ENCODE data around the gene XYLT1.
A peak's percentile ranks its signal among the peaks of the same experiment; 100 is the strongest.
"Not testable (repeated sequence)": the region's sequence is repeated elsewhere in the genome, so short reads cannot be mapped to it uniquely, and the experiment has no call there.

The XYLT1 gene

DNA sequence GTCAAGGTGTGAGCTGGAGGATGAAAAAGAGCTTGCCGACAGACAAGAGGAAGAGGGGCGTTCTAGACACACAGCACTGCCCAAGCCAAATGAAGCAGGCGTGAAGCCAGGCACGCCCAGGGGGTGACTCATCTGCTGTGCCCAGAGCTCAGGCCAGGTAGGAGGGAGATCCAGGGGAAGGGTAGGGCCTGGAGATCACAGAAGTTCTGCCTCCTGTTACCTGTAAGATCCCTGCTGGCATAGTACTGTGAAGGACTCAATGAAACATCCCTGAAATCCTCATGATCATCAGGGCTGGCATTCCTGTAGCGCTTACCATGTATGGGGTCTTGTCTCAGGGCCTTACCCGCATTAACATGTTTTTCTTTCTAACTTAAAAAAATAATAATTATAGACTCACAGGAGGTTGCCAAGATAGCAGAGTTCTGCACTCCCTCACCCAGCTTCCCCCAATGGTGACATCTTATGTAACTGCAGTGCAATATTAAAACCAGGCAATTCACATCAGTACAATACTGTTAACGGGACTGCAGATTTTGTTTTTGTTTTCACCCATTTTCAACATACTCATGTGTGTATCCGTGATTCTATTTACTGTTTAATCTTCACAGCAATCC lies 158.6 kb downstream of the XYLT1 start:
- no peak for DNase-seq (ENCODE audit: low read depth in 2 of 2)

DNA sequence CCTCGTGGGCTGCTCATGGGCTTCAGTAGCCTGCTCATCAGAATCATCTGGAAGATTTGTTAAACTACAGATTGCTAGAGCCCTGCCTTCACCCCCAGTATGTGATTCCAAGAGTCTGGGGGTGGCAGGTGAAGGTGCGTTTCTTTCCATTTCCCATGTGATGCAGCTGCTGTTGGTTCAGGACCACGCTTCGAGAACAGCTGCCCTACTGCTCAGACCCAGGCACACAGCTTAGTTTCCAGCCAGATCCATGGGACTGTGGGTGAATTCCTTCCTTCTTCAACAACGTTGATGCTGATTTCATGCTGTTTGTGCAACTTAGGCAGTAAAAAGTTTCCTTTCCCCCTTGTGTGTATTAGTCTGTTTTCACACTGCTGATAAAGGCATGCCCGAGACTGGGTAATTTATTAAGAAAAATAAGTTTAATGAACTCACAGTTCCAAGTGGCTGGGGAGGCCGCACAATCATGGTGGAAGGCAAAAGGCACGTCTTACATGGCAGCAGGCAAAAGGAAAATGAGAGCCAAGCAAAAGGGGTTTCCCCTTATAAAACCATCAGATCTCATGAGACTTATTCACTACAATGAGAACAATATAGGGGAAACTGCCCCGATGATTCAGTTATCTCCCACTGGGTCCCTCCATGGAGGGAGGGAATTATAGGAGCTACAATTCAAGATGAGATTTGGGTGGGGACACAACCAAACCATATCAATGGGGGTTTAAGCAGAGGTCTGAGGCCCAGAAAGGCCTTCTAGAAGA lies 159.2 kb downstream of the XYLT1 start:
- DNase-seq (ENCODE audit: low read depth in 2 of 2), result no peak

DNA sequence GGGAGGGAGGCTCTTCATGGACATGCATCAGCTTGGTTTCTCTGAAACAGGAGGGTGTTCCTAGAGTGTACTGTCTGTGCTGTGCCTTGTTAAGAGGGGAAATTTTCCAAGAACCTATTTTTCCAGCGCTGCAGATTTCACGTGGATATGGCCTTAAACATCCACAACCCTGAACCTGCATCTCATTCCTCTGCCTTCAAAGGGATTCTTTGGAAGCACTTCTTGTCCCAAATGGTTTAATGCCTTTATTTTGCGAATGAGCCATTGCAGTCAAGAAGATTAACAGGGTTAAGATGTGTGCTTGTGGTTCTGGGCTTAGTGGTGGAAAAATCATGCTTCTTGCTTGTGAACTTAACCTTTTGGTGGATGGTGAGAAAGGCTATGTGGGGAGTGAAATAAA lies 161.2 kb downstream of the XYLT1 start:
- DNase-seq (ENCODE audit: low read depth in 2 of 2), result no peak

DNA sequence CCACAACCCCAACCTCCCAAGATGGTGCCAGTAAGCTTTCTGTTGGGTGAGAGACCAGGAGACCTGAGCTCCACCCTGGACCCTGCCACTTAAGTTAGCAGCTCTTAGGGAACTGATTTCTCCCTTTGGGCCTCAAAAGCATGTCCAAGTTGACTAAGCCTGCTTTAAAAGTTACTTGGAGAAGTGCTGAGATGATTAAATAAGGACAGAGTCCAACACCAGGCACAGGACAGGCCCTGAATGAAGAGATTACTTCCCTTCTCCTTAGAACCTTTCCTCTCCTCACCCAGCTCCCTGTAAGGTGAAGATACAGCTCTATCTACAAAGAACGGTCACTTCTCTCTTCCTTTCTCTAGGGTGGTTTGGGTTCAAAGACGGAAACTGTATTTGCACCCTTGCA lies 162.6 kb downstream of the XYLT1 start:
- no peak for DNase-seq (ENCODE audit: low read depth in 2 of 2)

DNA sequence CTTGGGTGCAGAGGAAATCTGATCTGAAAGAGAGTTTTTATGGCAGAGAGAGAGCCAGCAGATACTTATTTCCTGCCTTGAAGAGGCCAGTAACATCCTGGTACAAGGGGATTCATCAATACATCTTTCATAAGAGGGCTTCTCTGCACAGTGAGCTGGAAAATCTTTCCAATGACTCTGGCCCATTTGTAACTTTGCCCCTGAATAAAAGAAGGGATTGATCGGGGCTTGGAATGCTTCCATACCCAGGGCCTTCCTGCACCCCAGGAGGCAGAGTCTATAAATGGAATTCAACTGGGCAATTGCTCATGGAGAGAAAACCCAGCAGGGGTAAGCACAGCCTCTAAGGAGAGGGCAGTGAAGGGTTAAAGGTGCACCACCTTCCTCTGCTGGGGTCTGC lies 163.3 kb downstream of the XYLT1 start:
- no peak for DNase-seq (ENCODE audit: low read depth in 2 of 2)

DNA sequence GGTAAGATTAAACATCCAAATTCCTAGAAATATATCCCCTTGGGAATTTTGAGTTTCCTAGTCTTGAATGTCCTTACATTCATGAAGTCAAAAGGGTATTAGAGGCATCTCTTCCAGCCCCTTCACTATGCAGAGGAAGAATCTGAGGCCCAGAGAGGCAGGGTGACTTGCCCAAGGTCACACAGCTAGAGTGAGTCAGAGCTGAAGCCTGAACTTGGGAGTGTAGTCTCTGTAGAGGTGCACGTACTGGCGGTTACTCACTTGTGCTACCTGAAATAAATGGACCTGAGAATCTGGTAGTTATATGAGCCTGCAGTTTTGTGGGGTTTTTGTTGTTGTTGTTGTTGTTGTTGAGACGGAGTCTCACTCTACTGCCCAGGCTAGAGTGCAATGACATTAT lies 164.0 kb downstream of the XYLT1 start:
- no peak for DNase-seq (ENCODE audit: low read depth in 2 of 2)

DNA sequence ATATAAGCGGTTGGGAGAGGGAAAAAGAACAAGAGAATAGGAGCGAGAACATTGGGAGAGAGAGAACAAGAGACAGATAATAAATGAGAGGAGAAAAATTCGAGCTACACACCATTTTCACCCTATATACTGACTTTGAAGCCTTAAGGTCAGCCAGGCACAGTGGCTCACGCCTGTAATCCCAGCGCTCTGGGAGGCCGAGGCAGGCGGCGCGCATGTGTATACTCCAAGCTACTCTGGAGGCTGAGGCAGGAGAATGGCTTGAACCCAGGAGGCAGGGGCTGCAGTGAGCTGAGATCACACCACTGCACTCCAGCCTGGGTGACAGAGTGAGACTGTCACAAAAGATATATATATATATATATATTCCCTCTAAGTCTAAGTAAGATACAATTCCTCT lies 164.5 kb downstream of the XYLT1 start:
- not testable (repeated sequence) for DNase-seq (ENCODE audit: low read depth in 2 of 2)

DNA sequence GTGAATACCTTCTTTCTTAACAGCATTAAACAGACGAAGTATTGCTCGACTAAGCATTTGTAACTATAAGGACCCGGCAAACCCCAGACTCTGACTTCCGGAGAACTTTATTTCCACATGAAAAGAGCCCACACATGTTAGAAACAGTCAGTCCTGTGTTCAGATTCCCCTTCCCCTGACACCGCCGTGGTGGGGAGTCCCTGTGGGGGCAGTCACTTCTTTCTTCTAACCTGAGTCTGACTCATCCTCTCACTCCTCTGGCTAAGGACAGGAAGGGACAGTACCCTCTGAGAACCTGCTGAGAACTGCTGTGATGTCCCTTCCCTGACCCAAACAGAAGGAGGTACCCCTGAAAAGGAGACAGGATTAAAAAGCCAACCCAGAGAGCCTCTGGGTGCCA lies 165.1 kb downstream of the XYLT1 start:
- DNase-seq (ENCODE audit: low read depth in 2 of 2), result peak; percentile 9 to 24

DNA sequence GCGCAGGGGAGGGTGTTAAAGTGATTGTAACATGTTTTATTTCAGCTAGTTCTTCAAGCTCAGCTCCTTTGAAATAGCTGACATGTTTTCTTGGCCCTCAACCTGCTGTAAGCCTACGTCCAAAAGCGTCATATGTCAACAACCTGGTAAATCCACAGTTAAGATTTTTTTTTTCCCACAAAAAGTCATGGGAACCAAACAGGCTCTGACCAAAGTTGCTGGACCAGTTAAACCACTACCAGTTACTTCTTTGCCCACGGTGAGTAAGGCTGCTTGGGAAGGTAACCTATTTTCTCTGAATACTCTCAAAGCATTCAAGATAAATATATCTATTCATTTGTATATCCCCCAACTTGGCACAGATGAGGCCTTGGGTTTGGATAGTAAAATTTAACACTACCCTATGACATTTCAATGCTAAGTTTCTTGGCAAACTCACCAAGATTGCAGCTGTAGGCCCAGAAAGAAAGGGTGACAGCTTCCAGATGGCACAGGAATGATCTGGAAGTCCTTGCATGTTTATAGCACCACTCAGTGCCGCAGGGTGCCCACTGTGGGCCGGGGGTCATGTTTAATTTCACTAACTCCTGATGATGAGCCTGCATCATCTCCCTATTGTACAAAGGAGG lies 166.2 kb downstream of the XYLT1 start:
- no peak for DNase-seq (ENCODE audit: low read depth in 2 of 2)

DNA sequence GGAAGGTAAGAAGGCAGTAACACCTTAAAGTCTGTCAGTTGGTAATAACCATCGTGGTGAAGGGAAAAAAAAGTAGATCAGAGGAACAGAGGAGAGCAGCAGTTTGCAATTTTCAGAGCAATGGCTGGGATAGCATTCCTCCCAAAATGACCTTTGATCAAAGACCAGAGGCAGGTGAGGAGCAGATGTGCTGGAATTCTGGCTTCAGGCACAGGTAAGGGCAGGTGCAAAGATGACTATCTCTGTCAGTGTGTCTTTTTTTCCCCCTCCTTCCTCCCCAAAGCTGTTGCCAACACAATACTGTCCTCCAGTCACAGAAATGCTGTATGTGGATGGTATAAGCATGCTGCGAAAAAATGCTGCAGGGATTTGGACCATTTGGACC lies 166.7 kb downstream of the XYLT1 start:
- DNase-seq (ENCODE audit: low read depth in 2 of 2), result no peak

DNA sequence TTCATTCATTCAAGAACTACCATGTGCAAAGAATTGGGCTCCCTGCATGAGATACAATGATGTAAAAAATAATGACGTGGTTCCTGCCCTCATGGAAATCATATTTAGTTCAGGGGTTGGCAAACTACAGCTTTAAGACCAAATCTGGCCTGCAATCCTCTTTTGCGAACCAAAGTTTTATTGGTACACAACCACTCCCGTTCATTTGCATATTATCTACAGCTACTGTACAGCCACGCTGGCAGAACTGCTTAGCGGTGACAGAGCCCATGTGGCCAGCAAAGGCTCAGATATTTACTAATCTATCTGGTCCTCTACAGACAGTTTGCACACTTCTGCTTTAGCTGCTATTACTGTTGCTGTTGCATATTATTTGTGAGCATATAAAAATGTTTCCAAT lies 167.7 kb downstream of the XYLT1 start:
- no peak for DNase-seq (ENCODE audit: low read depth in 2 of 2)

DNA sequence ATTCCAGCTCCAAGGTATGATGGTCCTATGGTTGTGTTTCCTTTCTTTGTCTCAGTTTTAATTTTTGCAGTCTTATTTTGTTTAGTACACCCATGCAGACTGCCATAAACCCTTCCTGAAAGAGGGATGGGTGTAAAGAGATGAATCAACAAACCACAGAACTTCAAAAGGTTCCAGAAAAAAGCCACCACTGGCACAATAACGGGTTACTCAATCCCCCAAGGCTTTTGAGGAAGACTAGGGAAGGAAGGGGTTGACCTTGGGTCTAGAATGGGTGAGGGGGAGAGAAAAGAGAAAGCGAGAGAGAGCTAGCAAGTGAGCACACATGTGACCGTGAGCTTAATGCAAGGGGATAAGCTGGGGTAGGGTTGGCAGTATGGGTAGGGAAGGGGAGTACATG lies 168.1 kb downstream of the XYLT1 start:
- no peak for DNase-seq (ENCODE audit: low read depth in 2 of 2)

DNA sequence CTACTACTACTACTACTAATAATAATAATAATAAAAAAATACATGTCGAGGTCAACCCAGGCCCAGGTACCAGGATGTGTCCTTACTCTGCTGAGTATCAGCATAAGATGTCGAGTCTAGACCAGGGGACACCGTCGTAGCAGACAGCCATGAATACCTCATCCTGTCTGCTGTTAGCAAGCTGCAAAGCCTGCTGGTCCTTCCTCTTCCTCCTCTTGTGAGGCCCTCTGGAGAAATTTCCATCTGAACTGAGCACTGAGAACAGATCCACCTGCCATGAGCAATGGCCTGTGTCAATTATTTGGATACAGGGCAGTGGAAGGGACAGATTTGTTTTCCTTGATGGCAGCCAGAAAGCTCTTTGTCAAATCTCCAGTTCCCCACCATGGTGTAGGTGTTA lies 168.5 kb downstream of the XYLT1 start:
- no peak for DNase-seq (ENCODE audit: low read depth in 2 of 2)

DNA sequence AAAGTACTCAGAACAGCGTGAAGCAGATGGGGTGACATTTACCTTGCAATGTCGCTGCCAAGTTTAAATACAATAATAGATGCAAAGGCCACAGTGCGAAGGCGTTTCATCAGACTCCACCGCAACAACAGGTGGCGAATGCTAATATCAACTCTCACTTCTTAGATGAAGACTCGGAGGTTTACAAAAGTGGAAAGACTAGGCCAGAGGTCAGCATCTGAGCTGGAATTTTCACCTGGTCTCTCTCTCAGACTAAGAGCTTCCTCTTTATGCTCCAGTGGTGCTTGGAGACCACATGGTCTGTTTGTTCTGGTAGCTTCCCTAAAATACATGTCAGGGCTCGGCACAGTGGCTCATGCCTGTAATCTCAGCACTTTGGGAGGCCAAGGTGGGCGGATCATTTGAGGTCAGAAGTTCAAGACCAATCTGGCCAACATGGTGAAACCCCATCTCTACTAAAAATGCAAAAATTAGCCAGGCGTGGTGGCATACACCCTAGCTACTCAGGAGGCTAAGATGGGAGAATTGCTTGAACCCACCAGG lies 169.1 kb downstream of the XYLT1 start:
- no peak for DNase-seq (ENCODE audit: low read depth in 2 of 2)

DNA sequence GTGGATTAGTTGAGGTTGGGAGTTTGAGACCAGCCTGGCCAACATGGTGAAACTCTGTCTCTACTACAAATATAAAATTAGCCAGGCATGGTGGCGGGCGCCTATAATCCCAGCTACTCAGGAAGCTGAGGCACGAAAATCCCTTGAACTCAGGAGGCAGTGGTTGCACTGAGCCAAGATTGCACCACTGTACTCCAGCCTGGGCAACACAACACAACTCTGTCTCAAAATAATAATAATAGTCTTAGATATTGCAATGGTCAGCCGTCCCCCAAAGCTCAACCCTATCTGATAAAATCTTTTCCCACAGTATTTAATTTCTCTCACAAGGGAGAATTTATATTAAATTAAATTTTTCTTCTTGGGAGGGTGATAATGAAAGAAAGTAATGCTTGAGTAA lies 169.6 kb downstream of the XYLT1 start:
- DNase-seq (ENCODE audit: low read depth in 2 of 2), result no peak

DNA sequence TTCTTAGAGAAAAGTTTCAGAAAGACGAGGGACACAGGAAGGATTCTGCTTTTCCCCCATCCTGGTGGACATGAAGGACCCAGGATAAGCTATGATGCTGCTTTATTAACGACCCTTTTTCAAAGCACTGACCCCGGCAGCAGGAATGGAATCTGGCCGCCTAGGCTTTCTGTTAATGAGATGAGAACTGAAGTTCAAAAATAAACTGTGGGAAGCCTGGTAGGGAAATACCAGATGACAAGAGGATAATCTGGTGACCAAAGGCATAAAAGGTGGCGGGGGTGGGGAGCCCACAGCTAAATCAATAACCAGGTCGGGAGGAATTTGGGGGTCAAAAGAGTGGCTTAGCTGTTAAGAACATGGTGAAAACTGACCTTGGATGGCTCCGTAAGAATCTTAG lies 171.0 kb downstream of the XYLT1 start:
- no peak for DNase-seq (ENCODE audit: low read depth in 2 of 2)

DNA sequence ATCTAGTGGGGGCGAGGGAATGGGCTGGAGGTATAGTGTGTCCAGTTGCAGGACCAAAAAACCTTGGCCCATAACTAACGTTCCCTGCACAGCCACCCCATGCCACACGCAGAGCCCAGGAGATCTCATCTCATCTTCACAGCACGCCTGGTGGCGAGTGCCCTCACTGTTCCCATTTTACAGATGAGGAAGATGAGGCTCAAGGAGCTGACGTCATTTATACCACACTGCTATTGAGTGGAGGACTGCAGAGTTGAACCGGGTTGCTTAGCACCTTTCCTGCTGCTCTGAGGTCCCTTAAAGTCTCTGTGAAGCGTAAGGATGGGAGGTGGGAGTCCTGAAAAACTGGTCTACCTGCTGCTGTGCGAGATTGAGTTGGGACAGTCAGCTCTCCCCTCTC lies 172.5 kb downstream of the XYLT1 start:
- no peak for DNase-seq (ENCODE audit: low read depth in 2 of 2)

DNA sequence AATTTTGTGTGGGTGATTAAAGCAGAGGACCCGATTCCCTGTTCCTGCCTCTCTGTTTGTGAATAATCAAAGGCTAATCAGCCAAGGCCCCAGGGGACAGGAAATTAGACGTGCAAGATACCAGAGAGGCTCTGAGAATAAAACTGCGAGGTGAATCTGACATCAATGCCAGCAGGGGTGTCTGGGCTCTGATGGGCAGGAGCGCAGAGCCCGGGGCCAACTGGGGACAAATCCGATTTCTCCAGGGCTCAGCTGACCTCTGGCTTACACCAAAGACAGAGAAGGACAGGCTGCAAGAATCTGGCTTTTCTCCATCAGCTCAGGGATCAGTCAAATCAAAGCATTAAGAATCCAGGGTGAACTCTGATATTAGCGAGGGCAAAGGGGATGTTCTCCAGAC lies 174.3 kb downstream of the XYLT1 start:
- no peak for DNase-seq (ENCODE audit: low read depth in 2 of 2)

DNA sequence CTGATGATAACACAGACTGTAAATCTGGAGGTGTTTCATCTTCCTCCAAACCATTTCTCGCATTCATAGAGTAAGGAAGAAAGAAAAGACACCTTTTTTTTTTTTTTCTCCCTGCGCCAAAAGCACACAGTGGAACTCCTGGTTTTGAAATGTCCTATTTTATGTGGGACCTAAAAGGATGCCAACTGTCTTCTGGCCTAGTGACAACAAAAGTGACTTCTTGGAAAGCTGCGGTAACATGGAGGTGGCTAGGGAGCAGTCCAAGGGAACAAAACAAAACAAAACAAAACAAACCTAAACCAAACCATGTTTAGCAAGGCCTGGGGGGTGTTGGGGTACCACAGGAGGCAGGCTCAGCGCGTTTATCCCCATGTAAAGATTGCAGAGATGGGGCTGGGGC lies 174.8 kb downstream of the XYLT1 start:
- DNase-seq (ENCODE audit: low read depth in 2 of 2), result no peak

DNA sequence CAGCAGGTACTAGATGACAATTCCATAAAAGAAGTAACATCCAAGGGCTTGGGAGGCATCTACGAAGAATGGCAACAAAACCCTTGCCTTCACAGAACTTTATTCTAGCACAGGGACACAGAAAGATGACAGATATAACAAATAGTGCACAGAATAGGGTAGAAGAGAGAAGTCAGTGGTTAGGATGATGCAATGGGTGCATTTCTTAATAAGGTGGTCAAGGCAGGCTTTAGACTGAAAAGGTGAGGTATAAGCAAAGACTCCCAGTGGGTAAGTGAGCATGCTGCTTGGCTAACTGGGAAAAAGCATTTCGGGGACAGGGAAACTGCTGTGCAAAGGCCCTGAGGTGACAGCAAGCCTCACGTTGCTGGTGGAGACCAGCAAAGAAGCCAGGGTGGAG lies 175.9 kb downstream of the XYLT1 start:
- no peak for DNase-seq (ENCODE audit: low read depth in 2 of 2)

DNA sequence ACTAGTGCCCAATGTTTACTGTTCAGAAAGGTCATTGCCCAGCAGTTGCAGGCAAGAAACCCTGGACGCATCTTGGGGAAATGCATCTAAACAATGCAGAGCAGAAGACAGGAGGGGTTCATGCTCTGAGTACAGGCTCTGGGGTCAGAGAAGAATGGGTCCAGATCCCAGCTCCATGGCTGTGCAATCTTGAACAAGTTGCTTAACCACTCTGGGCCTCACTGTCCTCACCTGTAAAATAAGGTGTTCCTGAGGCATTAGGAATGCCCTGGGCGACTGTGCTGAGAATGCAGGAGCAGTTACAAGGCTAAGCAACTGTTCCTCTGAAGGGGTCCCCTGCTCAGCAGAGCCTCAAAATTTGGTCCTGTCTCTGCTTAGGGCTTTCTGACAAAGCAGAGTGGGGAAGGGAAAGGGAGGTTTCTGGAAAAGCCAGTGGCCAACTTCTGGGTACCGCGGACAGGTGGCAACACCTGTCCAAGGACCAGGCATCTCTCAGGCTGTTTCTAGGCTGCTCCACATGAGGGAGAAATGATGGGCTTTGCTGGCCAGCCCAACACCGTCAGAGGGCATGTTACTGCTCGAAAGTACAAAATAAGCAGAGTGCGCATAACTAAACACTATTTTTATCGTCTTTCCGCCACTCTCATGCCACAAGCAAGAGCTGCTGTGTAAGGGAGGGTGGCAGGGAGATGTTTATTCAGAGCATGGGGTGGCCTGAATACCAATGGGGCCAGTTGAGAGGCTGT lies 176.8 kb downstream of the XYLT1 start:
- DNase-seq (ENCODE audit: low read depth in 2 of 2), result no peak

DNA sequence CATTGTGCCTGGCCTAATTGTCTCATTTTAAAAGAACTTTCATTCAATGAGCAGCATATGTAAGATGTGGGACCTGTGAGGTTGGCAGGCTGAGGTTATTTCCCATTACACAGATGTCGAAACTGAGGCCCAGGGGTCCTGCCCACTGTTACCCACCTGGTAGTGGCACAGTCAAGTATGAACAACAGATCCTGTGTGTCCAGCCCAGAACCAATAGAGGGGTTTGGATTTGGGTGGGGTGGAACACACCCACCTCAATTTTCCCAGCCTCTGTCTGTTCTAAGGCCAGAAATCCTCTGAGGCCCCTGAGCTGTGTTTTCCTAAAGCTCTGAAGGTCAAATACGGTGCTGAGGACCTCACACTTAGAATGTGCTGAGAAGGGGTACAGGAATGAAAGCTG lies 179.5 kb downstream of the XYLT1 start:
- no peak for DNase-seq (ENCODE audit: low read depth in 2 of 2)

Data from stimulated activated CD4-positive, alpha-beta T cell treated with anti-CD3 and anti-CD28 coated beads, Interleukin-1b, Interleukin-23, amount 100 ng/mL, for 4 hours (primary cell).